ENCODE results near the gene TAF4B.

The TAF4B gene

GRCh38 chr18:26438980-26439379 is 212.7 kb downstream of the TAF4B start:
- H3K9ac ChIP-seq (ENCODE audit: low read length in 2 of 2), result no peak overlapping the region
- no peaks in the 10 kb centered on the region for H3K9me3 ChIP-seq (ENCODE audit: control insufficient read depth in 2 of 2, low read length in 2 of 2)
- no peaks in the 10 kb centered on the region for H3K27me3 ChIP-seq (ENCODE audit: control insufficient read depth in 1 of 2, insufficient read depth in 2 of 2, low read length in 2 of 2)
- no peaks in the 10 kb centered on the region for H3K36me3 ChIP-seq (ENCODE audit: control insufficient read depth in 2 of 2, insufficient read depth in 2 of 2, low read length in 2 of 2)
- no peak overlapping the region for H3K4me3 ChIP-seq (ENCODE audit: low read length in 2 of 2)
- H3K4me1 ChIP-seq (ENCODE audit: control insufficient read depth, insufficient read depth, low read length), result no peaks in the 10 kb centered on the region
- H3K27ac ChIP-seq (ENCODE audit: low read length), result no peak overlapping the region

GRCh38 chr18:26439537-26439936 is 213.3 kb downstream of the TAF4B start:
- Histone ChIP-seq H3K36me3 (ENCODE audit: control insufficient read depth in 2 of 2, insufficient read depth in 2 of 2, low read length in 2 of 2) (no peaks in the 10 kb centered on the region), H3K27me3 (ENCODE audit: control insufficient read depth in 1 of 2, insufficient read depth in 2 of 2, low read length in 2 of 2) (no peaks in the 10 kb centered on the region), H3K9ac (ENCODE audit: low read length in 2 of 2) (no peak overlapping the region), H3K4me1 (ENCODE audit: control insufficient read depth, insufficient read depth, low read length) (no peaks in the 10 kb centered on the region), H3K27ac (ENCODE audit: low read length) (no peak overlapping the region), H3K9me3 (ENCODE audit: control insufficient read depth in 2 of 2, low read length in 2 of 2) (no peaks in the 10 kb centered on the region), H3K4me3 (ENCODE audit: low read length in 2 of 2) (no peak overlapping the region)

GRCh38 chr18:26440644-26441043 is 214.4 kb downstream of the TAF4B start:
- H3K27ac ChIP-seq (ENCODE audit: low read length), result no peak overlapping the region
- no peaks in the 10 kb centered on the region for H3K4me1 ChIP-seq (ENCODE audit: control insufficient read depth, insufficient read depth, low read length)
- no peaks in the 10 kb centered on the region for H3K36me3 ChIP-seq (ENCODE audit: control insufficient read depth in 2 of 2, insufficient read depth in 2 of 2, low read length in 2 of 2)
- H3K9me3 ChIP-seq (ENCODE audit: control insufficient read depth in 2 of 2, low read length in 2 of 2), result no peaks in the 10 kb centered on the region
- no peak overlapping the region for H3K9ac ChIP-seq (ENCODE audit: low read length in 2 of 2)
- no peaks in the 10 kb centered on the region for H3K27me3 ChIP-seq (ENCODE audit: control insufficient read depth in 1 of 2, insufficient read depth in 2 of 2, low read length in 2 of 2)
- no peak overlapping the region for H3K4me3 ChIP-seq (ENCODE audit: low read length in 2 of 2)

Measured in stomach smooth muscle (tissue), 2 donors.